BLaER1 treated with 17β-estradiol and CSF1 and Interleukin-3, amounts not matched to agents 10 nM and 100 nM (cell line): Measurements from ENCODE around the gene KIR2DL1.
"Not testable (repeated sequence)": the region's sequence is repeated elsewhere in the genome, so short reads cannot be mapped to it uniquely, and the experiment has no call there.

Experiments
- H3K27ac ChIP-seq, 11 experiments: shearing (Covaris generic); formaldehyde crosslinking; 2 replicates each; pipeline ENCODE4 v1.8.1; 2022
- H3K27me3 ChIP-seq, 11 experiments: shearing (Covaris generic); formaldehyde crosslinking; 2 replicates each; pipeline ENCODE4 v1.8.1; 2022
- H3K36me3 ChIP-seq, 11 experiments: shearing (Covaris generic); formaldehyde crosslinking; 2 replicates each; pipeline ENCODE4 v1.8.1; 2022
- H3K4me1 ChIP-seq, 10 experiments: shearing (Covaris generic); formaldehyde crosslinking; 2 replicates each; pipeline ENCODE4 v1.8.1; 2022
- H3K4me2 ChIP-seq, 11 experiments: shearing (Covaris generic); formaldehyde crosslinking; 2 replicates each; pipeline ENCODE4 v1.8.1; 2022
- H3K4me3 ChIP-seq, 10 experiments: shearing (Covaris generic); formaldehyde crosslinking; 2 replicates each; pipeline ENCODE4 v1.8.1; 2022
- H3K9ac ChIP-seq, 11 experiments: shearing (Covaris generic); formaldehyde crosslinking; 2 replicates each; pipeline ENCODE4 v1.8.1; 2022
- H3K9me3 ChIP-seq, 11 experiments: shearing (Covaris generic); formaldehyde crosslinking; replicated peaks in 1 of 11; 2 replicates each; pipeline ENCODE4 v1.8.1; 2022
- H4K20me1 ChIP-seq, 11 experiments: shearing (Covaris generic); formaldehyde crosslinking; 2 replicates each; pipeline ENCODE4 v1.8.1; 2022
- Cebpa-rat ChIP-seq, 11 experiments: shearing (Covaris generic); IDR thresholded peaks; 2 replicates each; pipeline ENCODE4 v1.8.1; 2022

The KIR2DL1 gene

GRCh38 chr19:54772666-54773065 is 3.1 kb downstream of the KIR2DL1 start:
- not testable (repeated sequence) for H3K36me3 ChIP-seq, H3K4me1 ChIP-seq, H3K27me3 ChIP-seq, H3K27ac ChIP-seq, H3K9ac ChIP-seq, H3K4me3 ChIP-seq, H3K4me2 ChIP-seq, H4K20me1 ChIP-seq
- H3K9me3 ChIP-seq, result peaks cover 0 to 11% (median 6%) of the 10 kb centered on the region in 11 experiments; a peak in 3 of 22 replicates

- H3K27me3 ChIP-seq, H3K4me1 ChIP-seq, H3K9ac ChIP-seq, H4K20me1 ChIP-seq, H3K36me3 ChIP-seq, H3K27ac ChIP-seq, H3K4me3 ChIP-seq, H3K4me2 ChIP-seq, H3K9me3 ChIP-seq: not testable (repeated sequence)
Observed at GRCh38 chr19:54775095-54775815, 5.7 kb downstream of the KIR2DL1 start.

DNA sequence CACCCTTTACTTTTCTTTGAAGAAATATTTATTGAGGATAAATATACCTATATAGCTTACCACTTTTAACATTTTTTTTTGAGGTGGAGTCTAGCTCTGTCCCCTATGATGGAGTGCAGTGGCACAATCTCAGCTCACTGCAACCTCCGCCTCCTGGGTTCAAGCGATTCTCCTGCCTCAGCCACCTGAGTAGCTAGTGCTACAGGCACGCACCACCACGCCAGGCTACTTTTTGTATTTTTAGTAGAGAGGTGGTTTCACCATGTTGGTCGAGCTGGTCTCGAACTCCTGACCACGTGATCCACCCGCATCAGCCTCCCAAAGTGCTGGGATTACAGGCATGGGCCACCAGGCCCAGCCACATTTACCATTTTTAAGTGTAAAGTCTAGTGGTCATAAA is 6.2 kb downstream of the KIR2DL1 start:
- not testable (repeated sequence) for H3K4me2 ChIP-seq, H3K36me3 ChIP-seq, H3K4me1 ChIP-seq, H3K27ac ChIP-seq, H3K4me3 ChIP-seq, H3K9me3 ChIP-seq, H3K27me3 ChIP-seq, H3K9ac ChIP-seq, H4K20me1 ChIP-seq

DNA sequence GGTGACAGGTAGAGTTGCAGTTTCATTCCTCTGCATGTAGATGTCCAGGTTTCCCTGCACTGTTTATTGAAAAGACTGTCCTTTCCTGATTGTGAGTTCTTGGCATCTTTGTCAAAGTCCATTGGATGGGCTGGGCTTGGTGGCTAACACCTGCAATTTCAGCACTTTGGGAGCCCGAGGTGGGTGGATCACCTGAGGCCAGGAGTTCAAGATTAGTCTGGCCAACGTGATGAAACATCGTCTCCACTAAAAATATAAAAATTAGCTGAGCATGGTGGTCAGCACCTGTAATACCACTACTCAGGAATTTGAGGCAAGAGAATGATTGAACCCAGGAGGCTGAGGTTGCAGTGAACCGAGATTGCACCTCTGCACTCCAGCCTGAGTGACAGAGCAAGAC is 8.3 kb downstream of the KIR2DL1 start:
- not testable (repeated sequence) for H3K4me2 ChIP-seq, H3K4me3 ChIP-seq, H3K4me1 ChIP-seq, H3K27ac ChIP-seq, H4K20me1 ChIP-seq, H3K27me3 ChIP-seq, H3K36me3 ChIP-seq, H3K9ac ChIP-seq
- peaks cover 10 to 24% (median 14%) of the 10 kb centered on the region in 11 experiments; a peak in 20 of 22 replicates for H3K9me3 ChIP-seq

- peaks cover 10 to 31% (median 15%) of the 10 kb centered on the region in 11 experiments; a peak in 20 of 22 replicates for H3K9me3 ChIP-seq
- not testable (repeated sequence) for H3K9ac ChIP-seq, H3K36me3 ChIP-seq, H4K20me1 ChIP-seq, H3K4me2 ChIP-seq, H3K27ac ChIP-seq, H3K4me3 ChIP-seq, H3K4me1 ChIP-seq, H3K27me3 ChIP-seq
Observed at GRCh38 chr19:54778896-54779295, 9.3 kb downstream of the KIR2DL1 start.

DNA sequence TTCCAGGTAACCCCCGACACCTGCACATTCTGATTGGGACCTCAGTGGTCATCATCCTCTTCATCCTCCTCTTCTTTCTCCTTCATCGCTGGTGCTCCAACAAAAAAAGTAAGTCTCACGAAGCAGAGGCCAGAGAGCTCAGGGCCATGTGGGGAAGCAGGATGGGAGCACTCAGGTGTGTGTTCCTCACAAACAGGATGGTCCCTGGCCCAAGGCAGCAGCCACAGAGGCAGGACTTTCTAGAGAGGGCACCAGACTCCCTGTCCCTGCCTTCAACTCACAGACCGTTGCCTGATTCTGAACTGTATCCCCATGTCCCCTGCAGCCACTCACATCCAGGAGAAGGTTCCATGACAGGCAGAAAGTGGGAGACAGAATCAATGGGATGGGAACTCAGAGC is 13.3 kb downstream of the KIR2DL1 start:
- H3K36me3 ChIP-seq, H3K4me2 ChIP-seq, H3K4me3 ChIP-seq, H3K27ac ChIP-seq, H3K27me3 ChIP-seq, H4K20me1 ChIP-seq, H3K9ac ChIP-seq: not testable (repeated sequence)
- Histone ChIP-seq H3K9me3 (peaks cover 10 to 29% (median 15%) of the 10 kb centered on the region in 11 experiments; a peak in 20 of 22 replicates), H3K4me1 (peaks cover 0 to 10% (median 2%) of the 10 kb centered on the region in 10 experiments; a peak in 10 of 20 replicates)

- not testable (repeated sequence) for H4K20me1 ChIP-seq, H3K27ac ChIP-seq, H3K9ac ChIP-seq, H3K4me2 ChIP-seq, H3K4me3 ChIP-seq, H3K27me3 ChIP-seq, H3K36me3 ChIP-seq
- Histone ChIP-seq H3K4me1 (peaks cover 0 to 17% (median 5%) of the 10 kb centered on the region in 10 experiments; a peak in 10 of 20 replicates), H3K9me3 (peaks cover 10 to 27% (median 15%) of the 10 kb centered on the region in 11 experiments; a peak in 20 of 22 replicates)
Observed at GRCh38 chr19:54786091-54786723, 16.6 kb downstream of the KIR2DL1 start.

DNA sequence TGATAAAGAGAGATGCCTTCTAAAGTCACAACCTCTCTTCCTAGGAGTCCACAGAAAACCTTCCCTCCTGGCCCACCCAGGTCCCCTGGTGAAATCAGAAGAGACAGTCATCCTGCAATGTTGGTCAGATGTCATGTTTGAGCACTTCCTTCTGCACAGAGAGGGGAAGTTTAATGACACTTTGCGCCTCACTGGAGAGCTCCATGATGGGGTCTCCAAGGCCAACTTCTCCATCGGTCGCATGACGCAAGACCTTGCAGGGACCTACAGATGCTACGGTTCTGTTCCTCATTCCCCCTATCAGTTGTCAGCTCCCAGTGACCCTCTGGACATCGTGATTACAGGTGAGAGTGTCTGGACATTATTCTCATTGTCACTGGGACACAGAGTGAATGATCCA is 18.6 kb downstream of the KIR2DL1 start:
- not testable (repeated sequence) for H3K36me3 ChIP-seq, H3K9ac ChIP-seq, H3K4me3 ChIP-seq, H3K27ac ChIP-seq, H4K20me1 ChIP-seq, H3K9me3 ChIP-seq, H3K27me3 ChIP-seq
- H3K4me1 ChIP-seq, result peaks cover 0 to 30% (median 18%) of the 10 kb centered on the region in 10 experiments; a peak in 17 of 20 replicates
- H3K4me2 ChIP-seq, result peak overlapping the region in 6 of 11 experiments; percentile 16 to 65 (median 56); a peak in 11 of 22 replicates

DNA sequence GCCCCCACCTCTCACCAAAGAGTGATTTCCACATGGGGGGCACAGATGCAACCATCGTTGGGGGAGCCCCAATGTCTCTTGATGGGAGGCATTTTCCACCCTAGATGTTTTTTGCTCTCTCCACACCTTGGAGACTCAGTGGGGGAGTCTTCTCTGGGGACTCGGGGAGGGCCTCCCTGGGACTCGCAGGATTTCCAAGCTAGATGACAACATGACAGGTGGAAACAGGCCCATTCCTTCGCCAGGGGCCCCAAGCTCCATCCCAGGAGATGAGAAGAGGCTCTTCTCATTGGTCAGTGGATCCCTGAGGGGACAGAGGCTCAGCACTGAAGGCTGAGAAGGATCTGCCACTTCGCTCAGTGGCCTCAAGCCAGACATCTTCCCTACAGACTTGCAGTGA is 21.1 kb downstream of the KIR2DL1 start:
- Histone ChIP-seq H4K20me1 (no peaks in the 10 kb centered on the region), H3K36me3 (no peaks in the 10 kb centered on the region), H3K9me3 (no peaks in the 10 kb centered on the region), H3K4me3 (no peak overlapping the region), H3K4me2 (no peak overlapping the region), H3K27me3 (no peaks in the 10 kb centered on the region), H3K9ac (no peak overlapping the region), H3K27ac (no peak overlapping the region), H3K4me1 (peaks cover 0 to 30% (median 19%) of the 10 kb centered on the region in 10 experiments; a peak in 18 of 20 replicates)
- TF ChIP-seq Cebpa-rat (IDR thresholded peaks at IDR 0.05), result no peak

DNA sequence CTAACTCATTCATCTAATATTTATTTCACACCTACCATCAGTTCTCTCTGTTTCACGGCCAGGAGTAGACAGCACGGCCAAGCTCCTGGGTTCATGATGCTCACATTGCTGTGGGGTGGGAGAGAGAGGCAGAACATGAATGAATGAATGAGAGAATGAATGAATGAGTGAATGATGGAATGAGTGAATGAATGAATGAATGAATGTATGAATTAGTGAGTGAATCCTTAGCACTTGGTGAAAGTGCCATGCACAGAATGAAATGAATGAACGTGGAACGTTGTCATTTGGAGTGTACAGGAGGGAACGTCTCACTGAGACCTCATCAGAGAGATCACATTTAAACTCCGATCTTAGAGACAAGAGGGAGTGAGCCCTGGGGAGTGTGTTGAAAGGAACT is 21.9 kb downstream of the KIR2DL1 start:
- H4K20me1 ChIP-seq, result no peaks in the 10 kb centered on the region
- no peak overlapping the region for H3K9ac ChIP-seq
- TF ChIP-seq Cebpa-rat (IDR thresholded peaks at IDR 0.05), result no peak
- H3K4me2 ChIP-seq, result peak overlapping the region in 4 of 11 experiments; percentile 38 to 72 (median 64); a peak in 10 of 22 replicates
- peak overlapping the region in 2 of 11 experiments; percentile 3 to 75; a peak in 1 of 22 replicates for H3K27ac ChIP-seq
- no peaks in the 10 kb centered on the region for H3K27me3 ChIP-seq
- peaks cover 0 to 37% (median 23%) of the 10 kb centered on the region in 10 experiments; a peak in 19 of 20 replicates for H3K4me1 ChIP-seq
- H3K4me3 ChIP-seq, result no peak overlapping the region
- no peaks in the 10 kb centered on the region for H3K36me3 ChIP-seq
- H3K9me3 ChIP-seq, result no peaks in the 10 kb centered on the region
